Measurements from ENCODE around the gene RYR2.

- TF ChIP-seq CTCF (conservative IDR thresholded peaks at IDR 0.05) (peak; percentile 92), ZFX (IDR thresholded peaks at IDR 0.05) (no peak)
These were observed 344.6 kb downstream of the RYR2 start for GRCh38 chr1:237386362-237387143.
